K562 (cell line): ENCODE results near the gene IGSF21. TPM values are rescaled to one million over a fixed set of nuclear protein-coding genes. Genes with fewer than 3 reads are reported as not detected.

Experiments
- ATAC-seq: fragments of 200-7000 bp; cut with Tn5 transposase; 3 replicates; pipeline ENCODE4 v1.9.1; 2020; ENCODE audit warnings: moderate library complexity
- BruUV-seq: library from RNA; stranded (reverse); fragments of 400-500 nt; replicated peaks from 2 replicates; lab custom pipeline; 2021; lab: Mats Ljungman, UMichigan
- CTCF ChIA-PET: fragments of 300-600 bp; formaldehyde crosslinking; extraction: SDS; loops from one replicate; lab custom pipeline; 2021; ENCODE audit warnings: low intra/inter-chr PET ratio; lab: Yijun Ruan, JAX
- POLR2A ChIA-PET: fragments of 300-600, 350-650 bp; sonication (Branson Sonifier 250); formaldehyde crosslinking; extraction: SDS; loops from one replicate; lab custom pipeline; 2021; ENCODE audit warnings: antibody characterized with exemption, inconsistent platforms; lab: Yijun Ruan, JAX
- DNase-seq, 4 experiments: peaks; one replicate each; pipeline versions ENCODE4 v3.0.0 to v3.0.0-alpha.2; 2011 to 2018; ENCODE audit warnings: low spot score in 3 of 4, mixed read lengths in 3 of 4; ENCODE audit errors: extremely low read depth in 1 of 4
- FAIRE-seq: peaks from 2 replicates; lab custom pipeline; 2011; peaks lifted over from hg19 to GRCh38; lab: Jason Lieb, UNC
- H2AFZ ChIP-seq: 2 replicates; pipeline ENCODE4 v1.6.0; 2011; ENCODE audit warnings: low read depth, low read length, control low read depth, inconsistent platforms
- H3K27ac ChIP-seq: fragments of 200-600 bp; 3 replicates; pipeline ENCODE4 v1.8.0; 2011; ENCODE audit warnings: low read depth, mild to moderate bottlenecking, control low read depth, inconsistent platforms, low read length, moderate library complexity, mixed read lengths; ENCODE audit errors: extremely low read depth
- H3K27me3 ChIP-seq, 2 experiments: fragments of 300-600 bp in 1 of 2; 2 replicates in 1 of 2; 3 replicates in 1 of 2; pipeline versions ENCODE4 v1.6.0 to v1.8.0; 2011; ENCODE audit warnings: inconsistent platforms in 2 of 2, low read length in 2 of 2, mild to moderate bottlenecking in 1 of 2, mixed read lengths in 1 of 2, moderate library complexity in 1 of 2; ENCODE audit not compliant: control insufficient read depth in 2 of 2, insufficient read depth in 2 of 2
- H3K36me3 ChIP-seq: fragments of 300-600 bp; 3 replicates; pipeline ENCODE4 v1.8.0; 2011; ENCODE audit warnings: mild to moderate bottlenecking, low read length, inconsistent platforms; ENCODE audit not compliant: control insufficient read depth, insufficient read depth
- H3K4me1 ChIP-seq, 2 experiments: fragments of 200-600 bp in 1 of 2; replicated peaks in 1 of 2; 2 replicates in 1 of 2; 3 replicates in 1 of 2; pipeline versions ENCODE4 v1.5.1 to v1.8.0; 2011; ENCODE audit warnings: inconsistent platforms in 2 of 2, low read length in 2 of 2, mild to moderate bottlenecking in 1 of 2, mixed read lengths in 1 of 2, moderate library complexity in 1 of 2; ENCODE audit not compliant: control insufficient read depth in 2 of 2, insufficient read depth in 2 of 2
- H3K4me2 ChIP-seq: 2 replicates; pipeline ENCODE4 v1.6.1; 2011; ENCODE audit warnings: low read length, control low read depth, inconsistent platforms, mixed read lengths; ENCODE audit not compliant: insufficient read depth
- H3K4me3 ChIP-seq: fragments of 200-600 bp; sonication (generic), shearing (Covaris generic); 2 replicates; pipeline ENCODE4 v1.5.1; 2016; ENCODE audit warnings: control low read depth, inconsistent platforms
- H3K79me2 ChIP-seq: fragments of 200-600 bp; 3 replicates; pipeline ENCODE4 v1.8.0; 2011; ENCODE audit warnings: low read length, inconsistent platforms; ENCODE audit not compliant: control insufficient read depth, insufficient read depth
- H3K9ac ChIP-seq, 2 experiments: 2 replicates each; pipeline versions ENCODE4 v1.6.0 to v1.6.1; 2011; ENCODE audit warnings: low read depth in 2 of 2, low read length in 2 of 2, control low read depth in 1 of 2, inconsistent platforms in 1 of 2, mild to moderate bottlenecking in 1 of 2, mixed read lengths in 1 of 2; ENCODE audit not compliant: insufficient read depth in 1 of 2
- H3K9me1 ChIP-seq: one replicate; pipeline ENCODE4 v1.6.0; 2011; ENCODE audit warnings: inconsistent platforms, mild to moderate bottlenecking, low read length, moderate library complexity; ENCODE audit not compliant: control insufficient read depth, insufficient read depth
- H3K9me3 ChIP-seq: replicated peaks from 2 replicates; pipeline ENCODE4 v1.5.1; 2011; ENCODE audit warnings: low read depth, low read length, inconsistent platforms; ENCODE audit not compliant: control insufficient read depth, insufficient read depth
- H4K20me1 ChIP-seq: replicated peaks from 2 replicates; pipeline ENCODE4 v1.6.1; 2011; ENCODE audit warnings: low read length, inconsistent platforms, mixed read lengths; ENCODE audit not compliant: control insufficient read depth, insufficient read depth
- BACH1 ChIP-seq: fragments of 200-800 bp; sonication (Bioruptor generic); IDR thresholded peaks from 2 replicates; pipeline ENCODE4 v1.6.1; 2016; ENCODE audit warnings: missing genetic modification characterization, missing compliant biosample characterization
- BCL6 ChIP-seq: fragments of 250-450 bp; sonication (Bioruptor Pico); IDR thresholded peaks from 2 replicates; pipeline ENCODE4 v1.4.0; 2020
- CBFA2T2 ChIP-seq: fragments of 450-650 bp; conservative IDR thresholded peaks from 2 replicates; pipeline ENCODE4 v1.6.1; 2017; ENCODE audit warnings: mild to moderate bottlenecking
- FOXK2 ChIP-seq, 2 experiments: fragments of 450-650 bp; IDR thresholded peaks in 1 of 2; conservative IDR thresholded peaks in 1 of 2; 2 replicates each; pipeline ENCODE4 v1.6.1; 2016; ENCODE audit warnings: low read depth in 2 of 2, mild to moderate bottlenecking in 1 of 2
- IRF1 ChIP-seq: sonication (generic); formaldehyde crosslinking; IDR thresholded peaks from 2 replicates; pipeline ENCODE4 v1.8.0; 2022; ENCODE audit warnings: missing genetic modification reagents, mild to moderate bottlenecking, borderline replicate concordance
- L3MBTL2 ChIP-seq: fragments of 450-650 bp; IDR thresholded peaks from 2 replicates; pipeline ENCODE4 v1.6.1; 2016; ENCODE audit warnings: mild to moderate bottlenecking, moderate library complexity
- NONO ChIP-seq, 2 experiments: fragments of 200-400 bp in 1 of 2; fragments of 450-650 bp in 1 of 2; formaldehyde crosslinking in 1 of 2; IDR thresholded peaks; 2 replicates each; pipeline ENCODE4 v1.6.1; 2017; ENCODE audit warnings: low read depth in 2 of 2, mild to moderate bottlenecking in 2 of 2, moderate library complexity in 2 of 2, low read length in 1 of 2
- POU5F1 ChIP-seq: fragments of 150-350 bp; IDR thresholded peaks from 2 replicates; pipeline ENCODE4 v1.6.1; 2014; ENCODE audit warnings: borderline replicate concordance, low read length, low read depth, mild to moderate bottlenecking; ENCODE audit not compliant: partially characterized antibody
- RAD51 ChIP-seq: fragments of 450-650 bp; IDR thresholded peaks from 2 replicates; pipeline ENCODE4 v1.7.1; 2016; ENCODE audit warnings: low read depth, mild to moderate bottlenecking, borderline replicate concordance
- TFE3 ChIP-seq: fragments of 450-650 bp; formaldehyde crosslinking; IDR thresholded peaks from 2 replicates; pipeline ENCODE4 v1.4.0; 2020; ENCODE audit warnings: mild to moderate bottlenecking, mixed read lengths
- TOE1 ChIP-seq, 2 experiments: fragments of 450-650 bp in 1 of 2; sonication (generic) in 1 of 2; formaldehyde crosslinking in 1 of 2; IDR thresholded peaks; 2 replicates each; pipeline versions ENCODE4 v1.7.1 to v1.8.0; 2016 to 2022; ENCODE audit warnings: borderline replicate concordance in 2 of 2, mild to moderate bottlenecking in 2 of 2, antibody characterized with exemption in 1 of 2, inconsistent platforms in 1 of 2, low read depth in 1 of 2, missing genetic modification reagents in 1 of 2, moderate library complexity in 1 of 2
- TRIM25 ChIP-seq: fragments of 450-650 bp; IDR thresholded peaks from 2 replicates; pipeline ENCODE4 v1.7.0; 2016; ENCODE audit warnings: borderline replicate concordance
- USF2 ChIP-seq: sonication (generic); formaldehyde crosslinking; IDR thresholded peaks from 2 replicates; pipeline ENCODE4 v1.5.0; 2020; ENCODE audit warnings: missing genetic modification reagents
- XRCC4 ChIP-seq: IDR thresholded peaks from one replicate; pipeline ENCODE4 v1.6.1; 2011; ENCODE audit not compliant: insufficient read depth, insufficient read length; ENCODE audit errors: extremely low read depth
- ZNF184 ChIP-seq: sonication (generic); formaldehyde crosslinking; IDR thresholded peaks from 2 replicates; pipeline ENCODE4 v1.5.0; 2020; ENCODE audit warnings: missing genetic modification reagents
- ZNF232 ChIP-seq: sonication (generic); formaldehyde crosslinking; IDR thresholded peaks from 2 replicates; pipeline ENCODE4 v1.8.0; 2022; ENCODE audit warnings: mild to moderate bottlenecking, missing genetic modification reagents
- WGBS: fragments of 100-300 bp; shearing (Covaris generic); methylation state at CpG from one replicate; pipeline ENCODE4 v1.1.6; 2016; ENCODE audit warnings: low coverage, mixed read lengths; ENCODE audit not compliant: insufficient coverage; ENCODE audit errors: missing lambda C conversion rate; 5-methylcytosine and 5-hydroxymethylcytosine counted together
- in situ Hi-C: fragments of 300-500 bp; cut with MboI; formaldehyde crosslinking; loops from 4 replicates; pipeline ENCODE4 v1.15.0; 2018; ENCODE audit warnings: inconsistent platforms, mixed read lengths
- intact Hi-C: fragments of 100-400 bp; cut with micrococcal nuclease; formaldehyde crosslinking; loops from 2 replicates; pipeline ENCODE4 v1.14.2; 2022
- polyA plus RNA-seq, 8 experiments: library from polyadenylated mRNA; depleted of rRNA in 4 of 8; stranded (reverse) in 5 of 8; unstranded in 3 of 8; fragments of >200 nt; fragmentation: Nextera tagmentation in 2 of 8; fragmentation: Illumina TruSeq in 1 of 8; extraction: Ambion mirVana in 2 of 8; extraction: Trizol in 1 of 8; gene quantifications; 2 replicates each; pipeline versions ENCODE4 v1.2.1 to v1.2.3, GENCODE V29; 2011 to 2014; ENCODE audit warnings: inconsistent platforms in 1 of 8, missing spikeins in 1 of 8
- total RNA-seq, 7 experiments: library from RNA; depleted of rRNA in 6 of 7; stranded (reverse); fragments of >200 nt in 6 of 7; fragmentation: Illumina TruSeq in 2 of 7; extraction: Trizol in 2 of 7; gene quantifications; 2 replicates each; pipeline versions ENCODE4 v1.2.1 to v1.2.3, GENCODE V29; 2011 to 2021; ENCODE audit warnings: low replicate concordance in 1 of 7

IGSF21 gene
- total and polyA plus RNA-seq, 9 of the 15 experiments (the other 6 are each of a cell fraction or from before 2014, with no cell fraction given): not detected

DNA sequence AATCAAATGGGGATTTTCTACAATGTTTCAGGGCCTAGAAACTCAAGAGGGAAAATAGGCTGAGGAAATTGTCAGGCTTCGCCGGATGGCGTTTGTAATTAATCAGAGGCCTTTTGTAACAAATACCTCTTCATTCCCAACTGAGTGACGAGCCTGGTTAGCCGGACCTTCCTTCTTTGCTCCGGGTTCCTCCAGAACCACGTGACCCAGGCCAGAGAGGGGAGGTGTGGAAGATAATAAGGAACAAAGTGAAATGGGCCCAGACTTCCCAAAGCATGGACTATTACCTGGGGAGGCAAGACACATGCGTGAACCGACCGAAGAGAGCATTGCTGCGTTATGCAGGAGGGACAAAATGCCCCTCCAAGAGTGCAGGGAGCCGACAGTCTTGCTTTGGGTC, 7.5 kb upstream of the IGSF21 start:
- 12% methylated on average over 12 of the region's 12 CpGs for WGBS
- no peaks in the 10 kb centered on the region; a peak in 1 of 5 replicates for H3K27me3 ChIP-seq
- peak in 2 of 4 experiments; percentile 26 for DNase-seq
- H3K27ac ChIP-seq: no peak overlapping the region
- no peaks in the 10 kb centered on the region for H3K4me1 ChIP-seq
- no peak for FAIRE-seq
- H4K20me1 ChIP-seq: 0 out of 2 replicates have a peak, but pooled peaks cover 8% of the 10 kb centered on the region
- H3K4me2 ChIP-seq: no peak overlapping the region
- no peak overlapping the region for H3K4me3 ChIP-seq
- in situ Hi-C loops (loop anchor here (10.0 kb wide), 1 partner anchor 175 kb away; no protein-coding TSS in a partner anchor), intact Hi-C loops (loop anchor here (2.0 to 10.0 kb wide), 3 partner anchors 115 to 435 kb away; no protein-coding TSS in a partner anchor)
- H3K9me1 ChIP-seq: no peaks in the 10 kb centered on the region
- no peaks in the 10 kb centered on the region for H3K9me3 ChIP-seq
- H3K79me2 ChIP-seq: no peaks in the 10 kb centered on the region
- BruUV-seq: no TSS peak
- H2AFZ ChIP-seq: no peak overlapping the region
- no peak; the same call in 2 of the 3 replicates for ATAC-seq
- POLR2A ChIA-PET: interaction anchor here (0.5 to 0.7 kb wide), 2 partner anchors 141 to 507 kb away, joined by 3 to 4 read pairs; no protein-coding TSS in a partner anchor
- no peak overlapping the region for H3K9ac ChIP-seq
- H3K36me3 ChIP-seq: no peaks in the 10 kb centered on the region
- CTCF ChIA-PET: interaction anchor here (1.2 kb wide), 1 partner anchor 181 kb away, joined by 3 read pairs; no protein-coding TSS in a partner anchor
- TF ChIP-seq TFE3 (CRISPR knock-in tag): peak; percentile 62
- TF ChIP-seq L3MBTL2: no peak
- TF ChIP-seq BCL6 (CRISPR knock-in tag): no peak
- 0 out of 2 replicates have a peak, but pooled peaks have one; percentile 21 for TF ChIP-seq TOE1 (IDR thresholded peaks at IDR 0.05; ENCODE audit: borderline replicate concordance)
- no peak for TF ChIP-seq TOE1 (CRISPR knock-in tag; IDR thresholded peaks at IDR 0.05; ENCODE audit: borderline replicate concordance, low read depth)
- peak; percentile 50 for TF ChIP-seq USF2 (CRISPR knock-in tag)
- TF ChIP-seq NONO (IDR thresholded peaks at IDR 0.05; ENCODE audit: low read depth in 2 of 2, low read length in 1 of 2): no peak
- no peak for TF ChIP-seq ZNF232
- TF ChIP-seq RAD51: peak; percentile 70
- TF ChIP-seq POU5F1: no peak
- no peak for TF ChIP-seq BACH1 (tag)
- no peak for TF ChIP-seq FOXK2 (conservative IDR thresholded peaks at IDR 0.05 in 1 of 2, IDR thresholded peaks at IDR 0.05 in 1 of 2; ENCODE audit: low read depth in 2 of 2)
- TF ChIP-seq CBFA2T2: 0 out of 2 replicates have a peak, but pooled peaks have one; percentile 13
- TF ChIP-seq TRIM25: no peak
- TF ChIP-seq IRF1 (CRISPR knock-in tag): no peak
- TF ChIP-seq ZNF184 (CRISPR knock-in tag): no peak
- no peak for TF ChIP-seq XRCC4
